ENCODE results near the gene SRGAP2.
A peak's percentile ranks its signal among the peaks of the same experiment; 100 is the strongest.
"Not testable (repeated sequence)": the region's sequence is repeated elsewhere in the genome, so short reads cannot be mapped to it uniquely, and the experiment has no call there.

SRGAP2 gene

GRCh38 chr1:206203364-206204158 is at the start of gene SRGAP2:
Gene SRGAP2 (plus strand): TSS chr1:206203541. CDS start chr1:206205971, 2,430 bp downstream.
- in situ Hi-C loops (cut with HindIII; ENCODE audit: low pct_ligation_motif_present, low pct_unique_long_range_greater_than_20kb, low sequenced_read_pairs) = not testable (repeated sequence)
- DNase-seq = peak; percentile 34

- DNase-seq; in situ Hi-C loops (cut with HindIII; ENCODE audit: low pct_ligation_motif_present, low pct_unique_long_range_greater_than_20kb, low sequenced_read_pairs): not testable (repeated sequence)
Measured at GRCh38 chr1:206167350-206168029, 35.9 kb upstream of the SRGAP2 start.

- in situ Hi-C loops (cut with HindIII; ENCODE audit: low pct_ligation_motif_present, low pct_unique_long_range_greater_than_20kb, low sequenced_read_pairs); DNase-seq: not testable (repeated sequence)
Measured at GRCh38 chr1:206169794-206170193, 33.5 kb upstream of the SRGAP2 start.

GRCh38 chr1:206173110-206173719 is 30.1 kb upstream of the SRGAP2 start:
- in situ Hi-C loops (cut with HindIII; ENCODE audit: low pct_ligation_motif_present, low pct_unique_long_range_greater_than_20kb, low sequenced_read_pairs); DNase-seq: not testable (repeated sequence)

- DNase-seq = peak; percentile 37
- in situ Hi-C loops (cut with HindIII; ENCODE audit: low pct_ligation_motif_present, low pct_unique_long_range_greater_than_20kb, low sequenced_read_pairs) = not testable (repeated sequence)
Measured at GRCh38 chr1:206174182-206174868, 29.0 kb upstream of the SRGAP2 start.

GRCh38 chr1:206175459-206176113 is 27.8 kb upstream of the SRGAP2 start:
- in situ Hi-C loops (cut with HindIII; ENCODE audit: low pct_ligation_motif_present, low pct_unique_long_range_greater_than_20kb, low sequenced_read_pairs) = not testable (repeated sequence)
- peak; percentile 27 for DNase-seq

GRCh38 chr1:206176114-206176502 is 27.2 kb upstream of the SRGAP2 start:
- DNase-seq; in situ Hi-C loops (cut with HindIII; ENCODE audit: low pct_ligation_motif_present, low pct_unique_long_range_greater_than_20kb, low sequenced_read_pairs): not testable (repeated sequence)

GRCh38 chr1:206178061-206178989 is 25.0 kb upstream of the SRGAP2 start:
- in situ Hi-C loops (cut with HindIII; ENCODE audit: low pct_ligation_motif_present, low pct_unique_long_range_greater_than_20kb, low sequenced_read_pairs) = not testable (repeated sequence)
- peak; percentile 13 for DNase-seq

- in situ Hi-C loops (cut with HindIII; ENCODE audit: low pct_ligation_motif_present, low pct_unique_long_range_greater_than_20kb, low sequenced_read_pairs); DNase-seq: not testable (repeated sequence)
Measured at GRCh38 chr1:206179666-206180065, 23.7 kb upstream of the SRGAP2 start.

- in situ Hi-C loops (cut with HindIII; ENCODE audit: low pct_ligation_motif_present, low pct_unique_long_range_greater_than_20kb, low sequenced_read_pairs) = not testable (repeated sequence)
Measured at GRCh38 chr1:206182368-206183317, 20.7 kb upstream of the SRGAP2 start.

GRCh38 chr1:206183788-206184187 is 19.6 kb upstream of the SRGAP2 start:
- in situ Hi-C loops (cut with HindIII; ENCODE audit: low pct_ligation_motif_present, low pct_unique_long_range_greater_than_20kb, low sequenced_read_pairs); DNase-seq: not testable (repeated sequence)

More at GRCh38 chr1:206182368-206183317, 20.7 kb upstream of the SRGAP2 start:
- DNase-seq = peak; percentile 34

- in situ Hi-C loops (cut with HindIII; ENCODE audit: low pct_ligation_motif_present, low pct_unique_long_range_greater_than_20kb, low sequenced_read_pairs); DNase-seq: not testable (repeated sequence)
Measured at GRCh38 chr1:206185778-206186177, 17.6 kb upstream of the SRGAP2 start.

- DNase-seq; in situ Hi-C loops (cut with HindIII; ENCODE audit: low pct_ligation_motif_present, low pct_unique_long_range_greater_than_20kb, low sequenced_read_pairs): not testable (repeated sequence)
Measured at GRCh38 chr1:206186826-206187225, 16.5 kb upstream of the SRGAP2 start.

- DNase-seq; in situ Hi-C loops (cut with HindIII; ENCODE audit: low pct_ligation_motif_present, low pct_unique_long_range_greater_than_20kb, low sequenced_read_pairs): not testable (repeated sequence)
Measured at GRCh38 chr1:206195182-206195581, 8.2 kb upstream of the SRGAP2 start.

- DNase-seq; in situ Hi-C loops (cut with HindIII; ENCODE audit: low pct_ligation_motif_present, low pct_unique_long_range_greater_than_20kb, low sequenced_read_pairs): not testable (repeated sequence)
Measured at GRCh38 chr1:206196748-206197424, 6.5 kb upstream of the SRGAP2 start.

Measured in ACHN (cell line).